K562 (cell line): ENCODE data around the gene SLC27A4. TPM values are rescaled to one million over a fixed set of nuclear protein-coding genes. Genes with fewer than 3 reads are reported as not detected.

ENCODE experiments used
- ATF1 ChIP-seq, 2 experiments: fragments of 450-650 bp in 1 of 2; IDR thresholded peaks; 2 replicates each; pipeline ENCODE4 v1.6.1; 2016; ENCODE audit warnings: missing compliant biosample characterization in 1 of 2, missing genetic modification characterization in 1 of 2
- CREB3L1 ChIP-seq: fragments of 450-650 bp; IDR thresholded peaks from 2 replicates; pipeline ENCODE4 v1.6.1; 2014; ENCODE audit warnings: low read depth, mild to moderate bottlenecking, moderate library complexity, borderline replicate concordance
- ELK1 ChIP-seq: sonication (generic); formaldehyde crosslinking; IDR thresholded peaks from 2 replicates; pipeline ENCODE4 v1.8.1; 2022; ENCODE audit warnings: missing genetic modification reagents
- EP300 ChIP-seq: IDR thresholded peaks from 2 replicates; pipeline ENCODE4 v1.6.1; 2012; ENCODE audit warnings: low read length, improper control_type of control experiment
- GATAD2A ChIP-seq: fragments of 450-650 bp; IDR thresholded peaks from 2 replicates; pipeline ENCODE4 v1.6.1; 2017
- HES1 ChIP-seq: fragments of 450-650 bp; IDR thresholded peaks from 2 replicates; pipeline ENCODE4 v1.6.1; 2016; ENCODE audit warnings: low read depth, mild to moderate bottlenecking, moderate library complexity
- KAT7 ChIP-seq: sonication (generic); formaldehyde crosslinking; IDR thresholded peaks from 2 replicates; pipeline ENCODE4 v1.8.0; 2022; ENCODE audit warnings: missing genetic modification reagents, mild to moderate bottlenecking, borderline replicate concordance
- MAFF ChIP-seq: IDR thresholded peaks from 2 replicates; pipeline ENCODE4 v1.6.1; 2012; ENCODE audit warnings: low read length, improper control_type of control experiment
- PTRF ChIP-seq: fragments of 450-650 bp; IDR thresholded peaks from 2 replicates; pipeline ENCODE4 v1.6.1; 2016; ENCODE audit warnings: mild to moderate bottlenecking, missing genetic modification characterization, missing compliant biosample characterization
- SFPQ ChIP-seq: fragments of 200-400 bp; formaldehyde crosslinking; IDR thresholded peaks from 2 replicates; pipeline ENCODE4 v1.6.1; 2017; ENCODE audit warnings: mild to moderate bottlenecking, low read depth, low read length, moderate library complexity
- SMC3 ChIP-seq: conservative IDR thresholded peaks from 2 replicates; pipeline ENCODE4 v1.6.1; 2011; ENCODE audit warnings: low read depth, low read length, improper control_type of control experiment; ENCODE audit not compliant: insufficient read depth
- STAG1 ChIP-seq: sonication (generic); formaldehyde crosslinking; IDR thresholded peaks from 2 replicates; pipeline ENCODE4 v1.5.0; 2020; ENCODE audit warnings: missing genetic modification reagents, borderline replicate concordance
- USF1 ChIP-seq: sonication (generic); formaldehyde crosslinking; IDR thresholded peaks from 2 replicates; pipeline ENCODE4 v1.9.0; 2022; ENCODE audit warnings: mild to moderate bottlenecking, missing genetic modification reagents
- ZBTB12 ChIP-seq: fragments of 250-450 bp; sonication (Bioruptor Pico); IDR thresholded peaks from 2 replicates; pipeline ENCODE4 v1.4.0; 2020
- ZBTB26 ChIP-seq: fragments of 450-650 bp; formaldehyde crosslinking; IDR thresholded peaks from 2 replicates; pipeline ENCODE4 v1.4.0; 2022; ENCODE audit warnings: missing genetic modification characterization
- ZFPM2 ChIP-seq: fragments of 250-450 bp; sonication (Bioruptor Pico); IDR thresholded peaks from 2 replicates; pipeline ENCODE4 v1.5.1; 2022; ENCODE audit warnings: mild to moderate bottlenecking
- ZNF197 ChIP-seq: fragments of 200-800 bp; sonication (Bioruptor generic); IDR thresholded peaks from 2 replicates; pipeline ENCODE4 v1.6.1; 2016; ENCODE audit warnings: low read depth, missing genetic modification characterization, missing compliant biosample characterization
- ZNF384 ChIP-seq: IDR thresholded peaks from 2 replicates; pipeline ENCODE4 v1.6.1; 2012; ENCODE audit warnings: low read depth, low read length, improper control_type of control experiment
- polyA plus RNA-seq, 8 experiments: library from polyadenylated mRNA; depleted of rRNA in 4 of 8; stranded (reverse) in 5 of 8; unstranded in 3 of 8; fragments of >200 nt; fragmentation: Nextera tagmentation in 2 of 8; fragmentation: Illumina TruSeq in 1 of 8; extraction: Ambion mirVana in 2 of 8; extraction: Trizol in 1 of 8; gene quantifications; 2 replicates each; pipeline versions ENCODE4 v1.2.1 to v1.2.3, GENCODE V29; 2011 to 2014; ENCODE audit warnings: inconsistent platforms in 1 of 8, missing spikeins in 1 of 8
- total RNA-seq, 7 experiments: library from RNA; depleted of rRNA in 6 of 7; stranded (reverse); fragments of >200 nt in 6 of 7; fragmentation: Illumina TruSeq in 2 of 7; extraction: Trizol in 2 of 7; gene quantifications; 2 replicates each; pipeline versions ENCODE4 v1.2.1 to v1.2.3, GENCODE V29; 2011 to 2021; ENCODE audit warnings: low replicate concordance in 1 of 7

The SLC27A4 gene
- total and polyA plus RNA-seq, 9 of the 15 experiments (the other 6 are each of a cell fraction or from before 2014, with no cell fraction given), result 0.25 to 35.7 (median 14.0) TPM

- TF ChIP-seq USF1 (CRISPR knock-in tag), result no peak; the same call in 1 of the 2 replicates
- peak; percentile 6 for TF ChIP-seq ZNF384
- peak; percentile 11; the same call in 1 of the 2 replicates for TF ChIP-seq SMC3
- no peak for TF ChIP-seq ZNF197 (CRISPR knock-in tag)
- peak; percentile 85 for TF ChIP-seq GATAD2A
- no peak for TF ChIP-seq STAG1 (CRISPR knock-in tag)
- TF ChIP-seq ZFPM2, result no peak
- no peak for TF ChIP-seq MAFF
- no peak for TF ChIP-seq ELK1 (CRISPR knock-in tag)
- TF ChIP-seq EP300, result peak; percentile 50
- TF ChIP-seq PTRF, result no peak
- TF ChIP-seq SFPQ, result no peak
- peak; percentile 90 for TF ChIP-seq ZBTB12 (CRISPR knock-in tag)
- TF ChIP-seq ZBTB26 (CRISPR knock-in tag), result 0 out of 2 replicates have a peak, but pooled peaks have one; percentile 41
- no peak for TF ChIP-seq ATF1 (CRISPR knock-in tag; IDR thresholded peaks at IDR 0.05)
- peak; percentile 94 for TF ChIP-seq ATF1 (tag; IDR thresholded peaks at IDR 0.05)
- peak; percentile 96 for TF ChIP-seq CREB3L1
- no peak for TF ChIP-seq KAT7 (CRISPR knock-in tag)
- TF ChIP-seq HES1, result 0 out of 2 replicates have a peak, but pooled peaks have one; percentile 45
Measured at GRCh38 chr9:128339761-128340690, at the start of gene SLC27A4 (continued).
